AG08395 (cell line): Measurements from ENCODE around the gene BRSK2.

ENCODE experiments used
- DNase-seq: peaks from one replicate; pipeline ENCODE4 v3.0.0; 2012; ENCODE audit warnings: mixed read lengths, low spot score

BRSK2 gene

DNA sequence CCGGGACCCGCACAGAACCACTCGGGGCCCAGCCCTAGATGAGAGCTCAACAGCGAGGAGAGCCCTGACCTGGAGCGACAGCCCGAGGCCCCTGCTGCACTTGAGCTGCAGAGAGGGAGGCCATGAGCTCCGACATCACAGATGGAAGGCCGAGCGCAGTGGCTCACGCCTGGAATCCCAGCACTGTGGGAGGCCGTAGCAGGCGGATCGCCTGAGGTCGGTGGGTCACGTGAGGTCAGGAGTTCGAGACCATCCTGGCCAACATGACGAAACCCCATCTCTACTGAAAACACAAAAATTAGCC is 13.8 kb upstream of the BRSK2 start:
- DNase-seq: no peak

DNA sequence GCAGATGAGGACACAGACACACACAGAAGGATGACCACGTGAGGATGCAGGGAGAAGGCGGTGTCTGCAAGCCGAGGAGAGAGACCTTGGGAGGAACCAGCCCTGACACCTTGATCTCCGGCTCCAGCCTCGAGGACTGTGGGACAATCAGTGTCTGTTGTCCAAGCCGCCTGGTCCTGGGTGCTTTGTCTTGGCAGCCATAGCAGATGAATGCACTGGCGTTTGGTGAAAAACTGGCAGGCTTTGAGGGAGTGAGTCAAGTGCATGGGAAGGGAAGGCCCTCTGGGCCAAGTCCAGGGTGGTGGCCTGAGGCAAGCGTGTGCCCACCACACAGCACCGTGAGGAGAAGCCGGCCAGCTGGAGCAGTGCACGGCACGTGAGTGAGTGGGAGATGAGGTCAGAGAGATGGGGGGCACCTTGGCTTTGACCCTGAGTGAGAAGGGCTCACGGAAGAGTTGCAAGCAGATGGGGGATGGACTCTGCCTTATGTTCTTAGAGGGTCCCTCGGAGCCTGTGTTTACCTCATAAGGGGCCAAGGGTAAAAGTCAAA is 12.4 kb upstream of the BRSK2 start:
- DNase-seq: no peak

DNA sequence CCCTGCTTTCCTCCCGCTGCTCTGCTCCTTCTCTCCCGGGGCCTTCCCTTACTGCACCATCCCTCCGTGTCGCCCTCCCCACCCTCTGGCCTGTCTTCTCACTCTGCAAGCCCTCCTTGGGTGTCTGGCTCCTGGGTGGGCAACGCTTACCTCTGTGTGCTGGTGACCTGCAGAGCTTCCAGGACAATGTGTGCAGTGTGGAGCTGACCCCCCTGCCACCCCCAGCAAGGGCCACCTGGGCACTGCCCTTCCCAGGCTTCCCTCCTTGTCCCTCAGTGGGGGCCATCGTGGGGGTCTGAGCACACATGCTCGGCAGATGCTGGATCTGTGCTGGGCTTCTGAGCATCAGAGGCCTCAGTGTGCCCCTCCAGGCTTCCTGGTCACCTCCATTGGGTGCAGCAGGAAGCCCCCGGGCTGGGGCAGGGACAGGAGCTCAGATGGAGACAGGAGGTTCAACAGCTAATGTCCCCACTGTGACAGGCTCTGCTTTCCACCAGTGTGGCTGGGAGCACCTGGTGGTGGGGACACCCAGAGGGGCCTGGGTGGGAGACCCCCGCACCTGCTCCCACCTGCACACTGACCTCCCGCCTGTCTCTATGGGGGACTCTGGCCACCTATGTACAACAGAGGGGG is 7.8 kb upstream of the BRSK2 start:
- no peak for DNase-seq

DNA sequence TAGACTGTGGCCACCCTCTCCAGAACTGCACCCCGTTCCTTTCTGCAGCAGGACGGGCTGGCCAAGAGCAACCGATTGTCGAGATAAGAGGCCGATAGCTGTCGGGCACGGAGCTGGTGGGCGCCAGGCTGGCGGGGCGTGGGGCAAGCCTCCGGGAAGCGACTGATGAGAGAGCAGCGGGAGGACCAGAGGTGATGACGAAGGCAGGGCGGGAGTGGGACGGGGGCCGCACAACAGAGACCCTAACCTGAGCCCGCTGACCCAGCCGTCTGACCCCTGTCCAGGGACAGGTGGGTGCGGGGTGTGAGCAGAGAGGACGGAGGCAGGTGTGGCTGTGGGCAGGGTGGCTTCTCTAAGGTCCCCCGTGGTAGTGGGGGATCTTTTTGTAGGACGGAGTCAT is 7.3 kb upstream of the BRSK2 start:
- DNase-seq: no peak

DNA sequence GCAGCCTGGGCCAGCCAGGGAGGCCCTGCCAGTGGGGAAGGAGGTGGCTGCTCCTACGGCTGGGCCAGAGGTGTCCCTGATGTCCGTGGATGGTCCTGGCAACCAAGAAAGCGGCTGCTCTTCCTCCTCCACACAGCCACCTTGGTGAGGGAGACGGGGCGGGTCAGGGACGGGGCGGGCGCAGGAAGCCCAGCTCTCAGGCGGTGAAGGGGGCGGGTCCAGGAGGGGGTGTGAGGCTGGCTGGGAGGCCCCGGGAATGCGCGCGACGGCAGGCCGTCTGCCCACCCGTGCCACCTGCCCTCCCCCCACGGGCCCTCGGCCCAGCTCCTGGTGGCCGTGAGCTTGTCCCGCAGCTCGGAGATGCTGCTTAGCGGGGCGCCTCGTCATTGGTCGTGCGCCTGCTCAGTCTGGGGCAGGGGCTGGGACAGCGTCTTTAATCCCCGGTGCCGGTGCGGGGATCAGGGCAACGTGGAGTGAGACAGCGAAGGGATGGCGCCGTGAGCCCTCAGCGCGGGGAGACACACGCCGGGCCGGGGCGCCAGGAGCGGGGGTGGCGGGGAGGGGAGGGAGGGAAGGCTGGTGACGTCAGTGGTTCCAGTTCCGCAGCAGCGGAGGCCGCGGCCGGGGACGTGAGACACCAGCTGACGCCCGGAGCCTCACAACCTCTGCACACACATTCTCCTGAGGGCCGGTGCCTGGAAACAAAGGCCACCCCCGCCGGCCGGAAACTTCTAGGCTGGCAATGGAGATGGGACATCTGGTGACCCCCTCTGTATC is 6.7 kb upstream of the BRSK2 start:
- DNase-seq: peak; percentile 78

DNA sequence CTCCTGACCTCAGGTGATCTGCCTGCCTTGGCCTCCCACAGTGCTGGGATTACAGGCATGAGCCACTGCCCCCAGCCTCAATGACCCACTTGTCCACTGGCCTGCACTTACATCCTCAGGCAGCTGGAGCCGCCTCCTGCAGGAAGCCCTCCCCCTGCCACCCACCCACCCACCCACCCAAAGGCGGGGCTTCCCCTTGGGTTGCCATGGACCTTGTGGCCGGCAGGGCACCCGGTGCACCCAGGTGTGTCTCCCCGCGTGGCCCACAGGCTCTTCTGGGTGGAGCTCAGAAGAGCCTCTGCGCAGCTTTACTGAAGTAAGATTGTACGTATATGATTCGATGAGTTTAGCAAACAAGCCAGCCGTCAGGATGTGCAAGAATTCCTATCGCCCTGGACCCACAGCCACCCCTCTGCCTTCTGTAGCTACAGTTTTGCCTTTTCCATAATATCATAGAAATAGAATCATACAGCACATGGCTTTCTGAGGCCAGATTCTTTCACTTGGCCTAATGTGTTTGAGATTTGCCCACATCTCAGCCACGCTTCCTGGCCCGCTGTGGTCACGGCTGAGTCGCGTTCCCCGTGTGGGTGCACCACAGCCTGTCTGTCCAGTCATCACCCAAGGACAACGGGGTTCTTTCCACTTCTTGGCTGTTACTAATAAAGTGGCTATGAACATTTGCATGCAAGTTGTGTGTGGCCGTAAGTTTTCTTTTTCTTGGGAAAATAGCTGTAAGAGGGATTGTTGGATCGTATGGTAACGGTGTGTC is 5.3 kb upstream of the BRSK2 start:
- DNase-seq: no peak

DNA sequence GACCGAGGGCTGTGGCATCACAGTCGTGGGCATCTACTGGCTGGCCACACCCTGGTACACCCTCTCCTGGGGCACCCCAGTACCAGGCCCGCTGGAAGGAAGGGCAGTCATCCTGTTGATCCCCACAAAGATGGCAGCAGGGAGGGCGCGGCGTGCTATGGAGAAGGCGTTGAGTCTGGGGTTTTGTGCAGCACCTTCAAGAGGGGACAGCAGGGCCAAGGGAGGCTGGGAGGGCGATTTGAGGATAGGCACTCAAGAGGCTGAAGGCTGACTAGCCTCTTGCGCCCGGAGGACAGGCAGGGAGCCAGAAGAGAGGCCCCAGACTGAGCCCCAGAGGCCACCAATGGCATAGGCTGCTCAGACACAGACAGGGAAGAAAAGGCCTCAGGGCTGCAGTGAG is 2.2 kb upstream of the BRSK2 start:
- DNase-seq: no peak

DNA sequence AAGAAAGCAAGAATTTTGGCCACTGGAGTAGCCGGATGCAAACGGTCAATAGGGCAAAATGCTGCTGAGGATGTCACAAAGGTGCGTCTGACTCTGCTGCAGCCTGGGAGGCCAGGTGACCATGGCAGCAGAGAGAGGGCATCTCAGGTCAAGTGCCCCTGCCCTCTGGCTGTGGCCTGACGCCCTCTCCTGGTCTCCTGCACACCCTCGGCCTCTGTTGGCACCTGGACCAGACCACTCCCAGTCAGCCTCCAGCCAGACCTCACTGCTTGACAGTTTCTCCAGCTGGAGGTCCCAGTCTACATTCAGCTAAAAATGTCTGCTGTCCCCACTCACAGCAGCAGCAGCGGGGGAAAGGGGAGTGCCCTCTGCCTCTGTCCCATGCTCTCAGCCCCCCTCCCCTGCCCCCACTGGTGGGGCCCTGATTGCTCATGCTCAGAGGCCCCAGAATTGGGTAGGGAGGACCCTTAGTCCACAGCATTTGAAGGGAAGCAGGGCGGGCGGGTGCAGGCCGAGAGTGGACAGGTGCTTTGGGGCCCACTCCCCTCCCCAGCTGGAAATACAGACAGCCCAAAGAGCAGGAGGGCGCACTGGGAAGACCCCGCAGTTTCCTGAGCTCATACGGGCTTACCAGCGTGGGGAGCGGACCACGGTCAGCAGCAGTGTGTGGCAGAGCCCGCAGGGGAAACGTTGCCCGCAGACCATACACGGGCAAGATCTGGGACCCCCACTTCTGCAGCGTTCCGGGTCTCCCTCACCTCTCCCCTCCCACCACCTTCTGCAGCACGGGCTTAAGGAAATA is 1.6 kb upstream of the BRSK2 start:
- DNase-seq: no peak

DNA sequence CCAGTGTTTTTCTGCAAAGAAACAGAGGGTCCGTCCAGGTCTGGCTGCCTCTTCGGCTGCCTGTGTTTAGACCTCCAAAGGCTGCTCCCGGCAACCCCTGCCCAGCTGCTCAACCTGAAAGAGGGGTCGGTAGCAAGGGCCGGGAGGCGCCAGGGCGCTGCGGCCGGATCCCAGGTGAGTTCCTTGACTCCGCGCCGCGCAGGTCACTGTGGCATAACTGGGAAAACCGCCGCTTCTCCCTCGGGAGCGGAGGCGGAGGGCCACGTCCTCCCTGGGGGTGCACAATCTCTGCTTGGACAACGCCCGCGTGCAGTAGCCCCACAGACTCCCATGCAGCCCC is 1.0 kb upstream of the BRSK2 start:
- DNase-seq: no peak

DNA sequence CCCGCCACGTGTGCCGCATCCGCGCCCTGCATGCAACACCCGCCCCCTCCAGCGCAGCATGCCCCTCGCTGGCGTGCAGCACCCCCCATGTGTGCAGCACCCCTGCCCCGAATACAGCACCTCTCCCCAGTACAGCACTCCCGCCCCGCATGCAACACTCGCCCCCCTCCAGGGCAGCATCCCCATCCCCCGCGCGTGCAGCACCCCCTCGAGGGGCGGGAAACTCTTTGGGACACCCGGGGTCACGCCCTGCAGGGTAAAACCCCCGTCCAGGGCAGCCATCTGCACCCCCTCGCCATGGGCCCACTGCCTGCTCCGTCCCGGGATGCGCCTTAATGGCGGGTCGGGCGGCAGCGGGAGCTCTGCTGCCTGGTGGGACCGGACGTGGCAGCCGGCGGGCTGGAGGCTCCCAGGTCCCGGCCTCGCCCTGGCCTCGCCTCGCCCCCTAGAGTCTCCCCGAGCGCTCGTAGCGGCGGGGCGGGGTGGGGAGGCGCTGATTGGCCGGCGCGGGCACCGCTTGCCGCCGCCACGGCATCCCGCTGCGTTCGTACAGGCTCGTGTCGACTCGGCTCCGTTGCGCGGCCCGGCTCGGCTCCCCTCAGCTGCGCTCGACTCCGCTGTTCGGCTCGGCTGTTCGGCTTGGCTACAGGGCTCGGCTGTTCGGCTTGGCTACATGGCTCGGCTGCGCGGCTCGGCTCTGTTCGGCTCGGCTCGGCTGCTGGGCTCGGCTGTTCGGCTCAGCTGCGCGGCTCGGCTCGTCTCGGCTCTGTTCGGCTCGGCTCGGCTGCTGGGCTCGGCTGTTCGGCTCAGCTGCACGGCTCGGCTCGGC is 417 bp upstream of the BRSK2 start:
- peak; percentile 97 for DNase-seq

DNA sequence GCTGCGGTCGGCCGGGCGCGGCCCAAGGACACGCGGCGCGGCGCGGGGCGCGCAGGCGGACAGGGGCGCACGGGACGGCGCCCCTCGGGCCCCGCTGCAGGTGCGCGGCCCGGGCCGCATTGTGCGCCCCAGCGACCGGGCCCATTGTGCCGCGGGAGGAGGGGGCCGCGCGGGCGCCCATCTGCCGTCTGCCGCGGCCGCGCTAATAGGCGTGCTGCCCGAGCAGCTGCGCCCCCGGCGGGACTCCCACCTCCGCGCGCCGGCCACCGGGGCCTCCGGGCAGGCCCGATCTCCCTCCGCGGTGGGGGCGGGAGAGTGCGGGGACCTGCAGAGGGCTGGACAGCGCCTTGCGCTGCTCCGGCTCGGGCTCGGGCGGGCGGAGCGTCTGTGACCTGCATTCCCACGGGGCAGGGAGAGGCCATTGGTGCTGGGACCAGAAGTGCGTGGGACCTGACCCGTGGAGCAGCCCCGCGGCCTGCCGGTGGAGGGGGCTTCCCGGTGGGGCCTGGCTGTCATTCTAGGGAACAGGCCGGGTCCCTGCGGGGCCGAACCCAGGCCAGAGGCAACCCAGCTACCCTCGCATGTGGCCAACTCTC is 933 bp downstream of the BRSK2 start:
- DNase-seq: peak; percentile 25

DNA sequence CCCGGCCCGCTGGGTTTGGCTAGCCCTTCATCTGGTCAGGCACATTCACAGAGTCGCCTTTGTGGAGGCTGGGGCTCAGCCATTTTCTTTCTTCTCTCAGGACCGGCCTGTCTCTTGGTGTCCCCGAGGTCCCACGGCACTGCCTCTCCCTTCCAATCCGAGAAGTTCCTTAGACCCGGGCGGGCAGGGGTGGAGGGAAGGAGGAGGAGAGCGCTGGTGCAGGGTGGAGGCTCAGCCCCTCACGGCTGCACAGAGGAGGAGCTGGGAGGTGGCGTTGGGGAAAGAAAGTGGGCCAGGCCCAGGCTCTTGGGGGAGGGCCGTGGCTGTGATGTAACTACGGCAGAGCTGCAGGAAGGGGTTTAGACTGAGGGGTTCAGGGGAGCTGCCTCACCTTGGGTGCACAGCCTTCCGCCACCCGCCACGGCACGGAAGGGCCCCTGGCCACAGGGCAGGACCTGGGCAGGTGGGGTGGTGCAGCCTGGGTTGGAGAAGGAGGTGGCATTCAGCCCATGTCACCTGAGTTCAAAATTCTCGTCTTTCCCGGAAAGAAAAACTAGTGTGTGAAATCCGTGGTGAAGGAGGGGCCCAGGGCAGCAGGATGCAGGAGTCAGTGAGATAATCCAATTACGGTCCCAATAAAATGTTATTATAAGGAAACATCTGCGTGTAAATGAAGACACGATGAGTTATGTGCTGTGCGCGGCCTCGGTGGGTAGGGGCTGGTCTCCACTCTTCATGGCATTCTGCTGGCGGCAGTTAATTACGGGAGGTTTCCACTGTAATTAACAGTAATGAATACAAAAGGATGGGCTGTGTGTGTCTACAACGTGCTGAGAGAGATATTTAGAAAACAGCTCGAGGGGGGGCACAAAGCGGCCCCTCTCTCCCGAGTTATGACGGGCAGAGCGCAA is 1.7 kb downstream of the BRSK2 start:
- DNase-seq: no peak

DNA sequence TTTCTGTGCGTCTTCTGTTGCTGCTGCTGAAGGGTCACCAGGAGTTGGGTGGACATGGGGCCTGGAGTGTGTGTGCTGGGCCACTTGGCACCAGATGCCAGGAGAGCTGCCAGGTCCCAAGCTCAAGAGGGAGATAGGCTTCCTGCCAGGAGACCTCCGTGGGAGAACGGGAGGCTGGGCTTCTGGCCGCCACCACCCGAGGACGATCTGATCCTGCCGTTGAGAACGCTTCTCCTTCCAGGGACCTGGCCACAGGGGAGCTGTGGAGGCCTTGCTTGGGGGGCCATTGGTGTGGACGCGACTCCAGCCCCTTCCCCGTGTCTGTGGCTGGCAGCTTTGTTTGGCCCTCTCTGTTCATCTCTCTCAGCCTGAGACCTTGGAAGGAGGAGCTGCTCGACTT is 2.4 kb downstream of the BRSK2 start:
- no peak for DNase-seq

DNA sequence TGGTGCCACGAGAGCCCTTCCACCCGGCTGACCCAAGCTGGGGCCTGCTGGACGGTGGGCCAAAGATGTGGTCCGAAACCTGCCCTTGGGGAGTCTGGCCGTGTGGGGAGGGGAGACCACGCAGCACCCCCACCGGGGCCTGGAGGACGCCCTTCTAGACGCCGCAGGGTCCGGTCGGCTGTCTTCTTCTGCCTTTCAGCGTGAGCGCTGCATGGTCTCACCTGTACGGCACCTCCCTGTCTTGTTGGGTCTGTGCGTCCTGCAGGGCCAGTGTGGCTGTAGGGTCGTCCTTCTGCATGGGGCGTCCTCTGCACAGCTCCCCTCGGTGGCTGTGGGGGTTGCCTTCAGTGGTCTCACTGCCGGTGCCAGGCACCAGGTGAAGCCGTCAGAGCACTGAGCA is 2.8 kb downstream of the BRSK2 start:
- DNase-seq: no peak

DNA sequence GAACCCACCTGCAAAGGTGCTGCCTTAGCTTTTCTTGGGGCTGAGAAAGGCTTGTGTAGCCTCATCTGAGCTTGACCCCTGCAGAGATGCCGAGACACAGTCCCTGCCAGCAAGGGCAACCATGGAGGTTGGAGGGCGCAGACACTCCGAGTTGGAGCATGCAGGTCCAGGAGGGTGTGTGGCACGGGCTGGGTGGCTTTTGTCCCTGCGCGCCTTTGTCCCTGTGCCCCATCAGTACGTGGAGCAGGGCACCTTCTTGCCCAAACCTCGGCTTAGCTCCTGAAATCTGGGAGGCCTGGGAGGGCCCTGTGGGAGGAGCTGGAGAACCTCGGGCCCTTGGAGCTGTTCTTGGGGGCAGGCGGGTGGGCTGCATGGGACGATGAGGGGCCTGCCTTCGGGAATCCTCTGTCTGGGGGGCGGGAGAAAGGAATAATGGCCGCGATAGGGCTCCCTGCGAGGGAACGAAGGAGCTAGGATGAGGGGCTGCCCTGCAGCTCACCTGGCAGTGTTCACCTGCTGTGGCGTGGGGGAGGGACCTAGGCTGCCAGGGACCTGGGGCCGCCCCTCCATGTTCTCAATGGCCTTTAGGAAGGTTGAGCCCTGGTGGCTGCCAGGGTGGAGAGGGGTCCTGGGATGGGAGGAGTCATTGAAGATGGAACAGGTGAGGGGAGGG is 3.4 kb downstream of the BRSK2 start:
- no peak for DNase-seq

DNA sequence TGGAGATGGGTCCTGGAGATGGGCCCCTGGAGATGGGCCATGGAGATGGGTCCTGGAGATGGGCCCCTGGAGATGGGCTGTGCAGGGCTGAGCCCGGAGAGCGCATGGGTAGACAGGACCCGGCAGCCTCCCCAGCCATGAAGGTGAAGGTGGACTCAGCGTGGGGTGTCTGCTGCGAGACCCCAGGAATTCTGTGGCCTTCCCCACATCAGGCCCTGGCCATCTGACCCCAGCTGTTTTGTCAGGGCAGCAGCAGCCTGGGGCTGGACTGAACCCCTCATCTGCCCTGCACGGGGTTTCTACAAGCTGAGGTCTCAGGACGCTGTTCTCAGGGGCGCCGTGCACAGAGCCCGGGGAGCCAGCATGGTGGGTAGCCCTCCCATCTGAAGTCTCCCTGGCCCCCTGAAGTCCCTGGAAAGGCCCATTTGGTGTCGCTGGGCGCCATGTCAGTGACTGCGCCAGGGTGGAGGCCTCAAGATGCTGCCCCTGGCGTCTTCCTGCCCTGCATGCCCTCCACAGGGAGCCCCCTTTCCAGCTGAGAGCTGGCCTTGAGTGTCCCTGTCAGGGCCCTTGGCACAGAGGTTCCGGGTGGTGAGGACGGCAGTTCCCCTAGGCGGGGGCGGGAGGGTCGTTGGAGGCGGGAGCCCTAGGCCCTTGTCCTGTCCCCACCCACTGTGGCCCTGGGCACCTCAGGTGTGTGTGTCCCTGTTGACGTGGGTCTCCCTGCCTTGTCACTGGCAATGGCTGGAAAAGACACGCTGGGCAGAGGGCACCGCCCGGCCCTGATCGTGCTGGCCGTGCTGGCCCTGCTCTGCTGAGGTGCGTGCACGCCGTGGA is 5.4 kb downstream of the BRSK2 start:
- DNase-seq: no peak

DNA sequence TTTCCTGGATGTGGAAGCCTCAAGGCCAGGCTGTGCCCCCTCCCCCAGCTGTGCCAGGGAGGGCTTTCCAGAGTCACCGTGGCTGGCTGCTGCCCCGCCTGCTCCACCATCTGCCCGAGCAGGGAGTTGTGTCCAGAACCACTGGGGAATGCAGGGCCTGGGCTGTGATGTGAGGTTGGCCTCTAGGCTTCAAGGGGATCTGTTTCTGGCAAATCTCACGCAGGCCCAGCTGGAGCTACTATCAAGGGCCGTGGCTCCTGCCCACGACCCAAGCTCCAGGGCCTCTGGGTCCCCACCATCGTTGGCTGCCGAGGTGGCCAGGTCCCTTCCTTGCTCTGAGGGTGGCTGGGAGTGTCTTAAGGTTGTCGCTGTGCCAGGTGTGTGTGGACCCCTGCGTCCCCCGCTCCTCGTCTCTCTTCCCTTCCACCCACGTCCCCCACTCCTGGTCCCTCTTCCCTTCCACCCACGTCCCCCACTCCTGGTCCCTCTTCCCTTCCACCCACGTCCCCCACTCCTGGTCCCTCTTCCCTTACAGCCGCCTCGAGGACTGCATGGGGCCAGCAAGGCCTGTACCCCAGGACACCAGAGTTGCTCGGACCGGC is 6.1 kb downstream of the BRSK2 start:
- no peak for DNase-seq

DNA sequence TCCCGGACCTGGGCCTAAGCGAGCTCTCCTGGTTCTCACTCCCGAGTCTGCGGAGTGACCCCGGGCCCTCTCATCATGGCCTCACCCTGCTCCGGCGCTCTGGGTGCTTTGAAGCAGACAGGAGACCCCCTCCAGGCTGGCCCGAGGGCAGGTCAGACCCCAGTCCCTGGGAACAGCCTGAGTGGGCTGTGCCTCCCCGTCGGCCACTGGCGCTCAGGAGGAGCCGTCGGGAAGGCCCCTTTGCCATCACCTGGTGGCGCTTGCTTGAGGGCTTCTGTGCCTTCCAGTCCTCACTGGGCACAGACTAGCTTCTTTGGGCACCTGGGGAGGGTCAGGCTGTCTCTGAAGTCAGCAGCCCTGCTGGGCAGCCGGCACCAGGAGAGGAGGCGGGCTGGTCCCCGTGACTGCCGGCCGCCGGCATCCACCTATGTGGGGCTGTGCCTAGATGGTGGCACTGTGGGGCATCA is 6.7 kb downstream of the BRSK2 start:
- no peak for DNase-seq
